WTC11 (cell line): ENCODE measurements around the gene DEFB132. TPM values are rescaled to one million over a fixed set of nuclear protein-coding genes. Genes with fewer than 3 reads are reported as not detected.

Experiments
- ATAC-seq: fragments of 200-7000 bp; cut with Tn5 transposase; 2 replicates; pipeline ENCODE4 v1.10.0; 2021; ENCODE audit warnings: mild to moderate bottlenecking, moderate library complexity
- CTCF ChIA-PET: fragments of 300-600 bp; sonication (Branson Sonifier 250); formaldehyde crosslinking; loops from one replicate; lab custom pipeline; 2021; ENCODE audit warnings: antibody characterized with exemption; lab: Charles Lee
- POLR2A ChIA-PET: fragments of 350-600 bp; sonication (Branson Sonifier 250); formaldehyde crosslinking; loops from one replicate; lab custom pipeline; 2021; ENCODE audit warnings: antibody characterized with exemption; lab: Charles Lee
- DNase-seq: peaks from one replicate; pipeline ENCODE4 v3.0.0; 2021; ENCODE audit warnings: low spot score
- H3K27ac Mint-ChIP-seq: 2 replicates; pipeline ENCODE4 v1.8.0; 2021; ENCODE audit warnings: mixed read lengths
- H3K27me3 Mint-ChIP-seq: 2 replicates; pipeline ENCODE4 v1.8.0; 2021; ENCODE audit warnings: low read depth, mild to moderate bottlenecking, moderate library complexity, mixed read lengths
- H3K36me3 Mint-ChIP-seq: 2 replicates; pipeline ENCODE4 v1.8.0; 2021; ENCODE audit warnings: mixed read lengths
- H3K4me1 Mint-ChIP-seq: 2 replicates; pipeline ENCODE4 v1.8.0; 2022; ENCODE audit warnings: mixed read lengths
- H3K4me3 Mint-ChIP-seq: 2 replicates; pipeline ENCODE4 v1.8.0; 2021; ENCODE audit warnings: mild to moderate bottlenecking, moderate library complexity, mixed read lengths
- H3K9me3 Mint-ChIP-seq: 2 replicates; pipeline ENCODE4 v1.8.0; 2021; ENCODE audit warnings: mixed read lengths
- CBFB ChIP-seq: sonication (generic); formaldehyde crosslinking; IDR thresholded peaks from 2 replicates; pipeline ENCODE4 v1.8.1; 2022; ENCODE audit warnings: mild to moderate bottlenecking, low read depth, missing genetic modification reagents
- CREM ChIP-seq: sonication (generic); formaldehyde crosslinking; IDR thresholded peaks from 2 replicates; pipeline ENCODE4 v1.8.1; 2022; ENCODE audit warnings: mild to moderate bottlenecking, missing genetic modification reagents, moderate library complexity
- ESRRA ChIP-seq: sonication (generic); formaldehyde crosslinking; IDR thresholded peaks from 2 replicates; pipeline ENCODE4 v1.8.1; 2022; ENCODE audit warnings: mild to moderate bottlenecking, missing genetic modification reagents, borderline replicate concordance
- ETV6 ChIP-seq: sonication (generic); formaldehyde crosslinking; IDR thresholded peaks from 2 replicates; pipeline ENCODE4 v1.8.1; 2022; ENCODE audit warnings: mild to moderate bottlenecking, missing genetic modification reagents
- FOXJ3 ChIP-seq: sonication (generic); formaldehyde crosslinking; IDR thresholded peaks from 2 replicates; pipeline ENCODE4 v1.9.0; 2021; ENCODE audit warnings: missing genetic modification reagents, mild to moderate bottlenecking, borderline replicate concordance
- JUN ChIP-seq: sonication (generic); formaldehyde crosslinking; IDR thresholded peaks from 2 replicates; pipeline ENCODE4 v1.8.0; 2023; ENCODE audit warnings: mild to moderate bottlenecking, missing genetic modification reagents
- KAT7 ChIP-seq: sonication (generic); formaldehyde crosslinking; IDR thresholded peaks from 2 replicates; pipeline ENCODE4 v1.8.1; 2023; ENCODE audit warnings: missing genetic modification reagents, mild to moderate bottlenecking, borderline replicate concordance
- MAX ChIP-seq: sonication (generic); formaldehyde crosslinking; IDR thresholded peaks from 2 replicates; pipeline ENCODE4 v1.8.0; 2022; ENCODE audit warnings: mild to moderate bottlenecking, missing genetic modification reagents
- NFATC4 ChIP-seq: fragments of 250-450 bp; sonication (Bioruptor Pico); IDR thresholded peaks from 2 replicates; pipeline ENCODE4 v1.9.0; 2021; ENCODE audit warnings: mild to moderate bottlenecking
- NFE2L1 ChIP-seq: sonication (generic); formaldehyde crosslinking; IDR thresholded peaks from 2 replicates; pipeline ENCODE4 v1.8.1; 2023; ENCODE audit warnings: missing genetic modification reagents
- NFYB ChIP-seq: sonication (generic); formaldehyde crosslinking; conservative IDR thresholded peaks from 2 replicates; pipeline ENCODE4 v1.8.0; 2022; ENCODE audit warnings: low read depth, missing genetic modification reagents
- NR1H2 ChIP-seq: sonication (generic); formaldehyde crosslinking; IDR thresholded peaks from 2 replicates; pipeline ENCODE4 v1.9.0; 2021; ENCODE audit warnings: mild to moderate bottlenecking, moderate library complexity, missing genetic modification reagents
- NR3C1 ChIP-seq: sonication (generic); formaldehyde crosslinking; conservative IDR thresholded peaks from 2 replicates; pipeline ENCODE4 v1.8.1; 2023; ENCODE audit warnings: low read depth, mild to moderate bottlenecking, missing genetic modification reagents
- RORB ChIP-seq: fragments of 250-450 bp; sonication (Bioruptor Pico); IDR thresholded peaks from 2 replicates; pipeline ENCODE4 v1.9.0; 2021; ENCODE audit warnings: mild to moderate bottlenecking
- SMAD4 ChIP-seq: sonication (generic); formaldehyde crosslinking; IDR thresholded peaks from 2 replicates; pipeline ENCODE4 v1.8.0; 2022; ENCODE audit warnings: mild to moderate bottlenecking, missing genetic modification reagents
- TP53 ChIP-seq: sonication (generic); formaldehyde crosslinking; IDR thresholded peaks from 2 replicates; pipeline ENCODE4 v1.8.1; 2023; ENCODE audit warnings: mild to moderate bottlenecking, missing genetic modification reagents
- ZNF138 ChIP-seq: sonication (generic); formaldehyde crosslinking; conservative IDR thresholded peaks from 2 replicates; pipeline ENCODE4 v1.8.1; 2022; ENCODE audit warnings: mild to moderate bottlenecking, moderate library complexity, missing genetic modification reagents
- ZNF219 ChIP-seq: sonication (generic); formaldehyde crosslinking; IDR thresholded peaks from 2 replicates; pipeline ENCODE4 v1.8.0; 2023; ENCODE audit warnings: missing genetic modification reagents, mild to moderate bottlenecking, borderline replicate concordance
- ZNF232 ChIP-seq: sonication (generic); formaldehyde crosslinking; IDR thresholded peaks from 2 replicates; pipeline ENCODE4 v1.8.0; 2022; ENCODE audit warnings: mild to moderate bottlenecking, missing genetic modification reagents
- ZNF281 ChIP-seq: sonication (generic); formaldehyde crosslinking; IDR thresholded peaks from 2 replicates; pipeline ENCODE4 v1.8.0; 2023; ENCODE audit warnings: mild to moderate bottlenecking, missing genetic modification reagents
- ZNF532 ChIP-seq: fragments of 250-450 bp; sonication (Bioruptor Pico); IDR thresholded peaks from 2 replicates; pipeline ENCODE4 v1.9.0; 2021; ENCODE audit warnings: mild to moderate bottlenecking, borderline replicate concordance
- total RNA-seq: library from RNA; stranded (reverse); gene quantifications from 3 replicates; pipeline ENCODE4 v1.2.3, GENCODE V29; 2021
- TF ChIP-seq, protein P1 (sequence below): sonication (generic); formaldehyde crosslinking; IDR thresholded peaks from 2 replicates; pipeline ENCODE4 v1.8.1; 2022; ENCODE audit warnings: missing genetic modification reagents, borderline replicate concordance
- TF ChIP-seq, protein P2 (sequence below): sonication (generic); formaldehyde crosslinking; IDR thresholded peaks from 2 replicates; pipeline ENCODE4 v1.8.0; 2022; ENCODE audit warnings: mild to moderate bottlenecking, missing genetic modification reagents
- TF ChIP-seq, protein P3 (sequence below): sonication (generic); formaldehyde crosslinking; IDR thresholded peaks from 2 replicates; pipeline ENCODE4 v1.8.0; 2022; ENCODE audit warnings: mild to moderate bottlenecking, missing genetic modification reagents

The DEFB132 gene
- total RNA-seq, 1 experiment from 2014 or later, result not detected

GRCh38 chr20:237489-237888 lies 20.0 kb upstream of the DEFB132 start:
- ChIA-PET POLR2A (no interaction called here), CTCF (no interaction called here)
- Mint-ChIP-seq H3K9me3 (no peaks in the 10 kb centered on the region), H3K27me3 (peaks cover 97% of the 10 kb centered on the region), H3K4me3 (no peak overlapping the region), H3K4me1 (no peaks in the 10 kb centered on the region), H3K36me3 (no peaks in the 10 kb centered on the region), H3K27ac (no peak overlapping the region)
- no peak for ATAC-seq
- no peak for TF ChIP-seq ZNF532 (CRISPR knock-in tag)
- TF ChIP-seq, protein P1, sequence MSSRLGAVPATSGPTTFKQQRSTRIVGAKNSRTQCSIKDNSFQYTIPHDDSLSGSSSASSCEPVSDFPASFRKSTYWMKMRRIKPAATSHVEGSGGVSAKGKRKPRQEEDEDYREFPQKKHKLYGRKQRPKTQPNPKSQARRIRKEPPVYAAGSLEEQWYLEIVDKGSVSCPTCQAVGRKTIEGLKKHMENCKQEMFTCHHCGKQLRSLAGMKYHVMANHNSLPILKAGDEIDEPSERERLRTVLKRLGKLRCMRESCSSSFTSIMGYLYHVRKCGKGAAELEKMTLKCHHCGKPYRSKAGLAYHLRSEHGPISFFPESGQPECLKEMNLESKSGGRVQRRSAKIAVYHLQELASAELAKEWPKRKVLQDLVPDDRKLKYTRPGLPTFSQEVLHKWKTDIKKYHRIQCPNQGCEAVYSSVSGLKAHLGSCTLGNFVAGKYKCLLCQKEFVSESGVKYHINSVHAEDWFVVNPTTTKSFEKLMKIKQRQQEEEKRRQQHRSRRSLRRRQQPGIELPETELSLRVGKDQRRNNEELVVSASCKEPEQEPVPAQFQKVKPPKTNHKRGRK (CRISPR knock-in tag), result no peak
- no peak for TF ChIP-seq ETV6 (CRISPR knock-in tag)
- TF ChIP-seq CBFB (CRISPR knock-in tag), result no peak
- no peak for TF ChIP-seq SMAD4
- TF ChIP-seq ESRRA, result no peak
- TF ChIP-seq ZNF232 (CRISPR knock-in tag), result no peak
- TF ChIP-seq, protein P2, sequence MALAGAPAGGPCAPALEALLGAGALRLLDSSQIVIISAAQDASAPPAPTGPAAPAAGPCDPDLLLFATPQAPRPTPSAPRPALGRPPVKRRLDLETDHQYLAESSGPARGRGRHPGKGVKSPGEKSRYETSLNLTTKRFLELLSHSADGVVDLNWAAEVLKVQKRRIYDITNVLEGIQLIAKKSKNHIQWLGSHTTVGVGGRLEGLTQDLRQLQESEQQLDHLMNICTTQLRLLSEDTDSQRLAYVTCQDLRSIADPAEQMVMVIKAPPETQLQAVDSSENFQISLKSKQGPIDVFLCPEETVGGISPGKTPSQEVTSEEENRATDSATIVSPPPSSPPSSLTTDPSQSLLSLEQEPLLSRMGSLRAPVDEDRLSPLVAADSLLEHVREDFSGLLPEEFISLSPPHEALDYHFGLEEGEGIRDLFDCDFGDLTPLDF (CRISPR knock-in tag), result no peak
- TF ChIP-seq ZNF138 (CRISPR knock-in tag), result no peak
- TF ChIP-seq FOXJ3 (CRISPR knock-in tag), result no peak
- TF ChIP-seq CREM (CRISPR knock-in tag), result no peak
- TF ChIP-seq, protein P3, sequence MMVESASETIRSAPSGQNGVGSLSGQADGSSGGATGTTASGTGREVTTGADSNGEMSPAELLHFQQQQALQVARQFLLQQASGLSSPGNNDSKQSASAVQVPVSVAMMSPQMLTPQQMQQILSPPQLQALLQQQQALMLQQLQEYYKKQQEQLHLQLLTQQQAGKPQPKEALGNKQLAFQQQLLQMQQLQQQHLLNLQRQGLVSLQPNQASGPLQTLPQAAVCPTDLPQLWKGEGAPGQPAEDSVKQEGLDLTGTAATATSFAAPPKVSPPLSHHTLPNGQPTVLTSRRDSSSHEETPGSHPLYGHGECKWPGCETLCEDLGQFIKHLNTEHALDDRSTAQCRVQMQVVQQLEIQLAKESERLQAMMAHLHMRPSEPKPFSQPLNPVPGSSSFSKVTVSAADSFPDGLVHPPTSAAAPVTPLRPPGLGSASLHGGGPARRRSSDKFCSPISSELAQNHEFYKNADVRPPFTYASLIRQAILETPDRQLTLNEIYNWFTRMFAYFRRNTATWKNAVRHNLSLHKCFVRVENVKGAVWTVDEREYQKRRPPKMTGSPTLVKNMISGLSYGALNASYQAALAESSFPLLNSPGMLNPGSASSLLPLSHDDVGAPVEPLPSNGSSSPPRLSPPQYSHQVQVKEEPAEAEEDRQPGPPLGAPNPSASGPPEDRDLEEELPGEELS, result no peak
- DNase-seq, result no peak

DNA sequence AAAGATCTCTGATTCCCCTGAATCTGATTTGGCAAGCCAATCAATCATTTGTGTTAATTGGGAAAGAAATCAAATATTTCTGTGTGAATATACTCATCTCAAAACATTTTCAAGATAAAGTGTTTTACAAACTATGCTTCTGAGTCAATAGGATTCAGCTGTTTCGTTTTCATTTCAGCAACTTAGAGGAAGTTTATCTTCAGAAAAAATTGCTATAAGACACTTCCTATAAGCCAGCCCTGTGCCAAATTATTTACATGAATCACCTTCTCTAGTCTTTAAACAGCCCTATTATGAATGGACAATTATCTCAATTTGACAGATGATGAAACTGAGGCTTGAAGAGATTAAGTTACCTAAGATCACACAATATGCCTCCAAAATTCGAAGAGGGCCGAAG lies 19.6 kb upstream of the DEFB132 start:
- no peak overlapping the region for H3K27ac Mint-ChIP-seq
- H3K36me3 Mint-ChIP-seq, result no peaks in the 10 kb centered on the region
- ATAC-seq, result no peak
- H3K4me3 Mint-ChIP-seq, result no peak overlapping the region
- peaks cover 97% of the 10 kb centered on the region for H3K27me3 Mint-ChIP-seq
- H3K9me3 Mint-ChIP-seq, result no peaks in the 10 kb centered on the region
- H3K4me1 Mint-ChIP-seq, result no peaks in the 10 kb centered on the region
- POLR2A ChIA-PET, result no interaction called here
- DNase-seq, result no peak
- CTCF ChIA-PET, result no interaction called here
- no peak for TF ChIP-seq NFE2L1
- no peak for TF ChIP-seq NFATC4 (CRISPR knock-in tag)
- no peak for TF ChIP-seq NR1H2
- no peak for TF ChIP-seq ZNF219 (CRISPR knock-in tag)
- TF ChIP-seq NR3C1 (CRISPR knock-in tag), result no peak
- no peak for TF ChIP-seq ZNF281 (CRISPR knock-in tag)
- TF ChIP-seq TP53 (CRISPR knock-in tag), result no peak
- no peak for TF ChIP-seq NFYB (CRISPR knock-in tag)
- TF ChIP-seq JUN (CRISPR knock-in tag), result no peak
- TF ChIP-seq MAX (CRISPR knock-in tag), result no peak
- no peak for TF ChIP-seq KAT7 (CRISPR knock-in tag)
- no peak for TF ChIP-seq RORB
